Neutrophil (primary cell): ENCODE measurements around the gene GPR15LG.

Source experiments
- H3K27ac ChIP-seq: fragments of 200-600 bp; sonication (generic); 2 replicates; pipeline ENCODE4 v1.5.1; 2016; ENCODE audit warnings: mild to moderate bottlenecking, moderate library complexity
- H3K27me3 ChIP-seq: fragments of 200-600 bp; sonication (generic); 2 replicates; pipeline ENCODE4 v1.6.0; 2016; ENCODE audit warnings: mild to moderate bottlenecking
- H3K36me3 ChIP-seq: fragments of 200-600 bp; sonication (generic); 2 replicates; pipeline ENCODE4 v1.5.1; 2017
- H3K4me1 ChIP-seq, 2 experiments: fragments of 200-600 bp in 1 of 2; sonication (generic) in 1 of 2; 1 replicate in 1 of 2; 2 replicates in 1 of 2; pipeline versions ENCODE4 v1.5.1 to v1.6.1; 2013 to 2016; ENCODE audit warnings: low read depth in 1 of 2, low read length in 1 of 2, mild to moderate bottlenecking in 1 of 2, moderate library complexity in 1 of 2; ENCODE audit not compliant: control insufficient read depth in 1 of 2, insufficient read depth in 1 of 2
- H3K4me3 ChIP-seq, 2 experiments: fragments of 200-600 bp in 1 of 2; sonication (generic) in 1 of 2; 1 replicate in 1 of 2; 2 replicates in 1 of 2; pipeline ENCODE4 v1.5.1; 2013 to 2016; ENCODE audit warnings: low read depth in 1 of 2, low read length in 1 of 2, mild to moderate bottlenecking in 1 of 2, moderate library complexity in 1 of 2
- H3K9me3 ChIP-seq: fragments of 200-600 bp; sonication (generic); 2 replicates; pipeline ENCODE4 v1.5.1; 2016
- TF ChIP-seq, protein P1 (sequence below): fragments of 200-600 bp; sonication (generic); IDR thresholded peaks from 2 replicates; pipeline ENCODE4 v1.5.1; 2016; ENCODE audit warnings: antibody characterized with exemption

The GPR15LG gene

DNA sequence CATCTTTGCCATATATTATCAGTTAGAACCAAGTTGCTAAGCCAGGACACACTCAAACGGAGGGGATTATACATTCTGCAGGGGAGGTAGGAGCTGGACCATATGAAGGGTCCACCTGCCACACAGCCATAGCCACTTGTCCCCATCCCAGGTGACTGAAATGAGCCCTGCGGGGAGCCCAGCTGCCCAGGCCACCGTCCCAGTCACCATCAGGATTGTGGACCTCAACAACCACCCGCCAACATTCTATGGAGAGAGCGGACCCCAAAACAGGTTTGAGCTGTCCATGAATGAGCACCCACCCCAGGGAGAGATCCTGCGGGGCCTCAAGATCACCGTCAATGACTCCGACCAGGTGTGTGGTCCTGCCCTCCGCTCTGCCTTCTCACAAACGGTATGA lies 34.4 kb downstream of the GPR15LG start:
- Histone ChIP-seq H3K36me3 (no peaks in the 10 kb centered on the region), H3K27me3 (peaks cover 38% of the 10 kb centered on the region), H3K4me1 (no peaks in the 10 kb centered on the region), H3K9me3 (no peaks in the 10 kb centered on the region), H3K27ac (no peak overlapping the region), H3K4me3 (no peak overlapping the region)
- TF ChIP-seq, protein P1, sequence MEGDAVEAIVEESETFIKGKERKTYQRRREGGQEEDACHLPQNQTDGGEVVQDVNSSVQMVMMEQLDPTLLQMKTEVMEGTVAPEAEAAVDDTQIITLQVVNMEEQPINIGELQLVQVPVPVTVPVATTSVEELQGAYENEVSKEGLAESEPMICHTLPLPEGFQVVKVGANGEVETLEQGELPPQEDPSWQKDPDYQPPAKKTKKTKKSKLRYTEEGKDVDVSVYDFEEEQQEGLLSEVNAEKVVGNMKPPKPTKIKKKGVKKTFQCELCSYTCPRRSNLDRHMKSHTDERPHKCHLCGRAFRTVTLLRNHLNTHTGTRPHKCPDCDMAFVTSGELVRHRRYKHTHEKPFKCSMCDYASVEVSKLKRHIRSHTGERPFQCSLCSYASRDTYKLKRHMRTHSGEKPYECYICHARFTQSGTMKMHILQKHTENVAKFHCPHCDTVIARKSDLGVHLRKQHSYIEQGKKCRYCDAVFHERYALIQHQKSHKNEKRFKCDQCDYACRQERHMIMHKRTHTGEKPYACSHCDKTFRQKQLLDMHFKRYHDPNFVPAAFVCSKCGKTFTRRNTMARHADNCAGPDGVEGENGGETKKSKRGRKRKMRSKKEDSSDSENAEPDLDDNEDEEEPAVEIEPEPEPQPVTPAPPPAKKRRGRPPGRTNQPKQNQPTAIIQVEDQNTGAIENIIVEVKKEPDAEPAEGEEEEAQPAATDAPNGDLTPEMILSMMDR = no peak

DNA sequence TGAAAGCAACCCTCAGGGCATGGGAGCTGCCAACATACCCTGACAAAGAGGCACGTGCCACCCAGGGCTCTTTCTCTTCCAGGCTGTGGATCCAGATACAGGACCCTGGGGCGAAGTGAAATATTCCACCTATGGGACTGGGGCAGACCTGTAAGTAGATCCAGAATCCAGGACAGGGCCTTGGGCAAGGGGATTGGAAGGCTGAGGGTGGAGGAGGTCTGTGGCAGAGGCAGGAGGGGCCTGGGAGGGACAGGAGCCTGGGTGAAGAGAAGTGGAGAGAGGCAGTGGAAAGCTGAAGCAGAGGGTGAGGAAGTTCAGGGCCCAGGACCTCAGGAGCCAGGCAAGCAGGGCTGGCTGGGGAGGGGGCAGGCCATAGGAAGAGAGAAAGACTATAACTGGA lies 38.0 kb downstream of the GPR15LG start:
- Histone ChIP-seq H3K9me3 (no peaks in the 10 kb centered on the region), H3K4me1 (no peaks in the 10 kb centered on the region), H3K27me3 (peaks cover 38% of the 10 kb centered on the region), H3K4me3 (no peak overlapping the region), H3K27ac (no peak overlapping the region), H3K36me3 (no peaks in the 10 kb centered on the region)
- TF ChIP-seq, protein P1 = no peak

DNA sequence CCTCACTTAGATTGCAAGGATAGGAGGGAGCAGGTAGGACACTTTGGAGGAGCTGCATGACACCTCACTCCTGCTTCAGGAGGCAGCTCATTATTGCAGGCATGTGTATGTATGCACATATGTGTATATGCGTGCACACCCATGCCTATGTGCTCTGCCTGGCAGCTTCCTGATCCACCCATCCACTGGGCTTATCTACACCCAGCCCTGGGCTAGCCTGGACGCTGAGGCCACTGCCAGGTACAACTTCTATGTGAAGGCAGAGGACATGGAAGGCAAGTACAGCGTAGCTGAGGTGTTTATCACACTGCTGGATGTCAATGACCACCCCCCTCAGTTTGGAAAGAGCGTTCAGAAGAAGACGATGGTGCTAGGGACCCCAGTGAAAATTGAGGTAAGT lies 38.4 kb downstream of the GPR15LG start:
- Histone ChIP-seq H3K27ac (no peak overlapping the region), H3K4me3 (no peak overlapping the region), H3K27me3 (peaks cover 35% of the 10 kb centered on the region), H3K4me1 (no peaks in the 10 kb centered on the region), H3K9me3 (no peaks in the 10 kb centered on the region), H3K36me3 (no peaks in the 10 kb centered on the region)
- TF ChIP-seq, protein P1 = no peak

DNA sequence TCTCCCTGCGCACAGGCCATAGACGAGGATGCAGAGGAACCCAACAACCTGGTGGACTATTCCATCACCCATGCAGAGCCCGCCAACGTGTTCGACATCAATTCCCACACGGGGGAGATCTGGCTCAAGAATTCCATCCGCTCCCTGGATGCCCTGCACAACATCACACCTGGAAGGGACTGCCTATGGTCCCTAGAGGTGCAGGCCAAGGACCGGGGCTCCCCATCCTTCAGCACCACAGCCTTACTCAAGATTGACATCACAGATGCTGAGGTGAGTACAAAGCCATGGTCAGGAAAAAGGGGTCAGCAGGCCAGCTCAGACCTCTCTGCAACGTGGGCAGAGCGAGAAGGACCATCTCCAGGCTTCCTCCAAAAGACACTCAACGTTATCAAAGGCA lies 39.5 kb downstream of the GPR15LG start:
- TF ChIP-seq, protein P1 = no peak
- Histone ChIP-seq H3K9me3 (no peaks in the 10 kb centered on the region), H3K36me3 (no peaks in the 10 kb centered on the region), H3K27ac (no peak overlapping the region), H3K4me3 (no peak overlapping the region), H3K27me3 (peaks cover 24% of the 10 kb centered on the region), H3K4me1 (no peaks in the 10 kb centered on the region)

DNA sequence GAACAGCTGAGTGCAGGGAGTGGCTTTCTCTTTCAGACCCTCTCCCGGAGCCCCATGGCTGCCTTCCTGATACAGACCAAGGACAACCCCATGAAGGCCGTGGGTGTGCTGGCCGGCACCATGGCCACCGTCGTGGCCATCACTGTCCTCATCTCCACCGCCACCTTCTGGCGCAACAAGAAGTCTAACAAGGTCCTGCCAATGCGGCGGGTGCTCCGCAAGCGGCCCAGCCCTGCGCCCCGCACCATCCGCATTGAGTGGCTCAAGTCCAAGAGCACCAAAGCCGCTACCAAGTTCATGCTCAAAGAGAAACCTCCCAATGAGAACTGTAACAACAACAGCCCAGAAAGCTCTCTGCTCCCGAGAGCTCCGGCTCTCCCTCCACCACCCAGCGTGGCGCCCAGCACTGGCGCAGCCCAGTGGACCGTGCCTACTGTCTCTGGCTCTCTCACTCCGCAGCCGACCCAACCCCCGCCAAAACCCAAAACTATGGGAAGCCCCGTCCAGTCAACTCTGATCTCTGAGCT lies 40.5 kb downstream of the GPR15LG start:
- Histone ChIP-seq H3K4me1 (no peaks in the 10 kb centered on the region), H3K9me3 (no peaks in the 10 kb centered on the region), H3K27me3 (peaks cover 16% of the 10 kb centered on the region), H3K4me3 (no peak overlapping the region), H3K36me3 (no peaks in the 10 kb centered on the region), H3K27ac (no peak overlapping the region)
- TF ChIP-seq, protein P1 = no peak
